LNCAP (cell line): ENCODE data around the gene SWI5.

Experiments used
- CTCF ChIP-seq: fragments of 450-650 bp; IDR thresholded peaks from 2 replicates; pipeline ENCODE4 v1.5.1; 2017; ENCODE audit warnings: mild to moderate bottlenecking

The SWI5 gene

GRCh38 chr9:128309551-128309950 is 33.5 kb downstream of the SWI5 start:
- no peak for TF ChIP-seq CTCF

GRCh38 chr9:128310461-128310860 is 34.4 kb downstream of the SWI5 start:
- TF ChIP-seq CTCF, result no peak

- no peak for TF ChIP-seq CTCF
Observed at GRCh38 chr9:128314697-128315096, 38.6 kb downstream of the SWI5 start.

- TF ChIP-seq CTCF, result no peak
Observed at GRCh38 chr9:128316421-128316820, 40.3 kb downstream of the SWI5 start.

- TF ChIP-seq CTCF, result no peak
Observed at GRCh38 chr9:128317629-128318028, 41.6 kb downstream of the SWI5 start.

- no peak for TF ChIP-seq CTCF
Observed at GRCh38 chr9:128321343-128321742, 45.3 kb downstream of the SWI5 start.

GRCh38 chr9:128321879-128322403 is 45.9 kb downstream of the SWI5 start:
- no peak for TF ChIP-seq CTCF
